Brain microvascular endothelial cell (primary cell): Measurements from ENCODE around the gene SACM1L.

ENCODE experiments used
- DNase-seq: peaks from one replicate; pipeline ENCODE4 v3.0.0-alpha.2; 2020
- H3K27ac ChIP-seq: fragments of 250-450 bp; sonication (Bioruptor Pico); 2 replicates; pipeline ENCODE4 v1.5.1; 2020; ENCODE audit warnings: mild to moderate bottlenecking, moderate library complexity
- H3K27me3 ChIP-seq: fragments of 250-450 bp; sonication (Bioruptor Pico); replicated peaks from 2 replicates; pipeline ENCODE4 v1.5.1; 2020; ENCODE audit warnings: mild to moderate bottlenecking
- H3K36me3 ChIP-seq: fragments of 250-450 bp; sonication (Bioruptor Pico); replicated peaks from 2 replicates; pipeline ENCODE4 v1.5.1; 2020; ENCODE audit warnings: mild to moderate bottlenecking
- H3K4me3 ChIP-seq: 2 replicates; pipeline ENCODE4 v1.5.1; 2011; ENCODE audit warnings: low read depth, mild to moderate bottlenecking, control low read depth, low read length, moderate library complexity
- CTCF ChIP-seq: IDR thresholded peaks from 2 replicates; pipeline ENCODE4 v1.5.1; 2011; ENCODE audit warnings: low read depth, mild to moderate bottlenecking, moderate library complexity, low read length, control low read depth, inconsistent platforms; ENCODE audit errors: missing control alignments
- in situ Hi-C: cut with HindIII; loops from 2 replicates; pipeline ENCODE4 v1.10.0; 2017; ENCODE audit warnings: low sequenced_read_pairs, low pct_ligation_motif_present

SACM1L gene

GRCh38 chr3:45763303-45763675 lies 74.1 kb downstream of the SACM1L start:
- in situ Hi-C loops, result loop anchor here (25.0 kb wide), 1 partner anchor 299 kb away; no protein-coding TSS in a partner anchor
- no peak for TF ChIP-seq CTCF
- no peak for DNase-seq
- no peak overlapping the region for H3K27ac ChIP-seq
- no peak overlapping the region for H3K4me3 ChIP-seq
- peaks cover 1% of the 10 kb centered on the region for H3K27me3 ChIP-seq
- no peaks in the 10 kb centered on the region for H3K36me3 ChIP-seq

GRCh38 chr3:45765266-45765851 lies 76.2 kb downstream of the SACM1L start:
- H3K27me3 ChIP-seq, result peaks cover 8% of the 10 kb centered on the region
- no peaks in the 10 kb centered on the region for H3K36me3 ChIP-seq
- no peak for TF ChIP-seq CTCF
- H3K4me3 ChIP-seq, result no peak overlapping the region
- H3K27ac ChIP-seq, result no peak overlapping the region
- DNase-seq, result no peak
- in situ Hi-C loops, result loop anchor here (25.0 kb wide), 1 partner anchor 297 kb away; no protein-coding TSS in a partner anchor

GRCh38 chr3:45765958-45766357 lies 76.8 kb downstream of the SACM1L start:
- H3K27ac ChIP-seq, result no peak overlapping the region
- TF ChIP-seq CTCF, result no peak
- H3K36me3 ChIP-seq, result no peaks in the 10 kb centered on the region
- in situ Hi-C loops, result loop anchor here (25.0 kb wide), 1 partner anchor 296 kb away; no protein-coding TSS in a partner anchor
- H3K27me3 ChIP-seq, result peaks cover 10% of the 10 kb centered on the region
- no peak overlapping the region for H3K4me3 ChIP-seq
- DNase-seq, result no peak

GRCh38 chr3:45771166-45771775 lies 82.1 kb downstream of the SACM1L start:
- TF ChIP-seq CTCF, result no peak
- DNase-seq, result no peak
- peaks cover 12% of the 10 kb centered on the region for H3K27me3 ChIP-seq
- no peak overlapping the region for H3K4me3 ChIP-seq
- no peaks in the 10 kb centered on the region for H3K36me3 ChIP-seq
- H3K27ac ChIP-seq, result no peak overlapping the region
- in situ Hi-C loops, result loop anchor here (25.0 kb wide), 1 partner anchor 291 kb away; no protein-coding TSS in a partner anchor

- Histone ChIP-seq H3K27ac (no peak overlapping the region), H3K4me3 (no peak overlapping the region), H3K27me3 (peaks cover 10% of the 10 kb centered on the region), H3K36me3 (no peaks in the 10 kb centered on the region)
- TF ChIP-seq CTCF, result no peak
- no peak for DNase-seq
- in situ Hi-C loops, result loop anchor here (25.0 kb wide), 1 partner anchor 290 kb away; no protein-coding TSS in a partner anchor
These were observed 82.6 kb downstream of the SACM1L start for GRCh38 chr3:45771831-45772230.
